ENCODE measurements around the gene NEFH.

Gene NEFH

DNA sequence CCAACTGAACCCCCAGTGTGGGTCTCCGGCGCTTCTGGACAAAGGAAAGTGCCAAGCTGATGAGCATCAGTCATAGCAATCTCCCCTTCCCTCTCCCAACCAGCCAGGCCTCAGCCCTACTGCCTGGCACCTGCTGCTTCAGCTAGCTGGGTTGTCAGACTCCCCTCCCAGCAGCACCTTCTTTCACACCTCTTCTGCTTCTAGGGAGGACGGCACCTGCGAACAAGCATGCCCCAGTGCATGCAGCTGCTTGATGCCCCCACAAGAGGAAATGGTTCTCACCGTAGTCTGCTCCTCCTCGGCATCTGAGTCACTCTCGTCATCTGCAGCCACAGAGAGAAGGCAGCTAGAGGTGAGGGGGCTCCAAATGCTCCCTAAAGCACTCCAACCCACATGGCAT, 48.1 kb downstream of the NEFH start:
- ATAC-seq, result no peak
- TF ChIP-seq GLIS3 (CRISPR knock-in tag; IDR thresholded peaks at IDR 0.05) (no peak), TOX (CRISPR knock-in tag; IDR thresholded peaks at IDR 0.05; ENCODE audit: borderline replicate concordance) (no peak), OSR1 (CRISPR knock-in tag; IDR thresholded peaks at IDR 0.05) (no peak), CSDC2 (CRISPR knock-in tag; IDR thresholded peaks at IDR 0.05) (no peak), ZFP30 (CRISPR knock-in tag; IDR thresholded peaks at IDR 0.05) (no peak), ZC3H10 (CRISPR knock-in tag; IDR thresholded peaks at IDR 0.05) (no peak), TCF4 (CRISPR knock-in tag; IDR thresholded peaks at IDR 0.05; ENCODE audit: borderline replicate concordance) (no peak), BACH2 (CRISPR knock-in tag; IDR thresholded peaks at IDR 0.05; ENCODE audit: borderline replicate concordance) (no peak), ESRRG (CRISPR knock-in tag; IDR thresholded peaks at IDR 0.05) (no peak), ZFP3 (CRISPR knock-in tag; IDR thresholded peaks at IDR 0.05) (no peak), PPARA (CRISPR knock-in tag; IDR thresholded peaks at IDR 0.05; ENCODE audit: borderline replicate concordance) (no peak), SNAI2 (CRISPR knock-in tag; IDR thresholded peaks at IDR 0.05) (no peak)
- TF ChIP-seq, protein P1, sequence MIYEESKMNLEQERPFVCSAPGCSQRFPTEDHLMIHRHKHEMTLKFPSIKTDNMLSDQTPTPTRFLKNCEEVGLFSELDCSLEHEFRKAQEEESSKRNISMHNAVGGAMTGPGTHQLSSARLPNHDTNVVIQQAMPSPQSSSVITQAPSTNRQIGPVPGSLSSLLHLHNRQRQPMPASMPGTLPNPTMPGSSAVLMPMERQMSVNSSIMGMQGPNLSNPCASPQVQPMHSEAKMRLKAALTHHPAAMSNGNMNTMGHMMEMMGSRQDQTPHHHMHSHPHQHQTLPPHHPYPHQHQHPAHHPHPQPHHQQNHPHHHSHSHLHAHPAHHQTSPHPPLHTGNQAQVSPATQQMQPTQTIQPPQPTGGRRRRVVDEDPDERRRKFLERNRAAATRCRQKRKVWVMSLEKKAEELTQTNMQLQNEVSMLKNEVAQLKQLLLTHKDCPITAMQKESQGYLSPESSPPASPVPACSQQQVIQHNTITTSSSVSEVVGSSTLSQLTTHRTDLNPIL (CRISPR knock-in tag; IDR thresholded peaks at IDR 0.05; ENCODE audit: low read depth), result no peak
- TF ChIP-seq, protein P2, sequence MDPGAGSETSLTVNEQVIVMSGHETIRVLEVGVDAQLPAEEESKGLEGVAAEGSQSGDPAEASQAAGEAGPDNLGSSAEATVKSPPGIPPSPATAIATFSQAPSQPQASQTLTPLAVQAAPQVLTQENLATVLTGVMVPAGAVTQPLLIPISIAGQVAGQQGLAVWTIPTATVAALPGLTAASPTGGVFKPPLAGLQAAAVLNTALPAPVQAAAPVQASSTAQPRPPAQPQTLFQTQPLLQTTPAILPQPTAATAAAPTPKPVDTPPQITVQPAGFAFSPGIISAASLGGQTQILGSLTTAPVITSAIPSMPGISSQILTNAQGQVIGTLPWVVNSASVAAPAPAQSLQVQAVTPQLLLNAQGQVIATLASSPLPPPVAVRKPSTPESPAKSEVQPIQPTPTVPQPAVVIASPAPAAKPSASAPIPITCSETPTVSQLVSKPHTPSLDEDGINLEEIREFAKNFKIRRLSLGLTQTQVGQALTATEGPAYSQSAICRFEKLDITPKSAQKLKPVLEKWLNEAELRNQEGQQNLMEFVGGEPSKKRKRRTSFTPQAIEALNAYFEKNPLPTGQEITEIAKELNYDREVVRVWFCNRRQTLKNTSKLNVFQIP (CRISPR knock-in tag; IDR thresholded peaks at IDR 0.05; ENCODE audit: borderline replicate concordance, low read depth), result no peak

DNA sequence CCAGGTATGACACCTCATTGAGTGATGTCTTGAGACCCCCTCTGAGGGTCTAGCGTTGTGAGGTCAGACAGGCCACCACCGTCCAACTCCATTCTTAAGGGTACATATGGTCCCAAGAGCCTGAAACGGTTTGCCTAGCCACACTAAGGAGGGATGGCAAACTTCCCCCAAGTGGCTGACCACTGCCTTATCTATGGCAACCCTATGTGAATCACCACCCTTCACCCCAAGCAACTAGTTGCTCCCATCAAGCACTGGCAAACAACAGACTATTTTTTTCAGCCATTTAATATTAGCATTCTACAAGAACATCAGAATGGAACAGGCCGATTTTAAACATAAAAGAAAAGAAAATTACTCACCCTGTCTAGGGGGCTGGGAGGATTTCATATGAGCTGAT, 50.7 kb downstream of the NEFH start:
- ATAC-seq, result no peak
- no peak for TF ChIP-seq ZNF8 (CRISPR knock-in tag; IDR thresholded peaks at IDR 0.05)
- TF ChIP-seq, protein P2 (CRISPR knock-in tag; IDR thresholded peaks at IDR 0.05; ENCODE audit: borderline replicate concordance, low read depth), result no peak
- TF ChIP-seq ZFP30 (CRISPR knock-in tag; IDR thresholded peaks at IDR 0.05), result no peak
- TF ChIP-seq ARNTL (CRISPR knock-in tag; IDR thresholded peaks at IDR 0.05; ENCODE audit: borderline replicate concordance, low read depth), result no peak
- TF ChIP-seq PPARA (CRISPR knock-in tag; IDR thresholded peaks at IDR 0.05; ENCODE audit: borderline replicate concordance), result no peak
- no peak for TF ChIP-seq TCF4 (CRISPR knock-in tag; IDR thresholded peaks at IDR 0.05; ENCODE audit: borderline replicate concordance)
- TF ChIP-seq, protein P3, sequence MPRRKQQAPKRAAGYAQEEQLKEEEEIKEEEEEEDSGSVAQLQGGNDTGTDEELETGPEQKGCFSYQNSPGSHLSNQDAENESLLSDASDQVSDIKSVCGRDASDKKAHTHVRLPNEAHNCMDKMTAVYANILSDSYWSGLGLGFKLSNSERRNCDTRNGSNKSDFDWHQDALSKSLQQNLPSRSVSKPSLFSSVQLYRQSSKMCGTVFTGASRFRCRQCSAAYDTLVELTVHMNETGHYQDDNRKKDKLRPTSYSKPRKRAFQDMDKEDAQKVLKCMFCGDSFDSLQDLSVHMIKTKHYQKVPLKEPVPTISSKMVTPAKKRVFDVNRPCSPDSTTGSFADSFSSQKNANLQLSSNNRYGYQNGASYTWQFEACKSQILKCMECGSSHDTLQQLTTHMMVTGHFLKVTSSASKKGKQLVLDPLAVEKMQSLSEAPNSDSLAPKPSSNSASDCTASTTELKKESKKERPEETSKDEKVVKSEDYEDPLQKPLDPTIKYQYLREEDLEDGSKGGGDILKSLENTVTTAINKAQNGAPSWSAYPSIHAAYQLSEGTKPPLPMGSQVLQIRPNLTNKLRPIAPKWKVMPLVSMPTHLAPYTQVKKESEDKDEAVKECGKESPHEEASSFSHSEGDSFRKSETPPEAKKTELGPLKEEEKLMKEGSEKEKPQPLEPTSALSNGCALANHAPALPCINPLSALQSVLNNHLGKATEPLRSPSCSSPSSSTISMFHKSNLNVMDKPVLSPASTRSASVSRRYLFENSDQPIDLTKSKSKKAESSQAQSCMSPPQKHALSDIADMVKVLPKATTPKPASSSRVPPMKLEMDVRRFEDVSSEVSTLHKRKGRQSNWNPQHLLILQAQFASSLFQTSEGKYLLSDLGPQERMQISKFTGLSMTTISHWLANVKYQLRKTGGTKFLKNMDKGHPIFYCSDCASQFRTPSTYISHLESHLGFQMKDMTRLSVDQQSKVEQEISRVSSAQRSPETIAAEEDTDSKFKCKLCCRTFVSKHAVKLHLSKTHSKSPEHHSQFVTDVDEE (CRISPR knock-in tag; IDR thresholded peaks at IDR 0.05), result no peak
- no peak for TF ChIP-seq ZNF70 (CRISPR knock-in tag; IDR thresholded peaks at IDR 0.05)
- no peak for TF ChIP-seq ESRRG (CRISPR knock-in tag; IDR thresholded peaks at IDR 0.05)

DNA sequence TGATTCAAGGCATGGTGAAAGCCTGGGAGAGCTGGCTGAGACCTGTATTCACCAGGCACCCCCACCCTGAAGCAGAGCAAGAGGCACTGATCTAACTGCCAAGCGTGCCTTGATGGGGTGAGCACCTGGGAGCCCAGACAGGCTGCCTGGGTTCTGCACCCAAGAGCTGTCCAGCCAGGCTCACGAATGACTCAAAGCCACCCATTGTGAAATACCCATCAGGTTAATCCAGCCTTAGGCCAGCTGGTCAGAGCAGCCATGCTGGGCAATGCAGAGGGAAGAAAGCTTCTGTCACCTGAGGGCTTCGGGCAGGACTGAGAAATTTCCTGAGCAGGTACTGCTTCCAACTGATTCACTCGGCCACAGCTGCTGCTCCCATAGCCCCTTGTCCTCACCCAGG, 51.4 kb downstream of the NEFH start:
- TF ChIP-seq TOX (CRISPR knock-in tag; IDR thresholded peaks at IDR 0.05; ENCODE audit: borderline replicate concordance) (no peak), PPARA (CRISPR knock-in tag; IDR thresholded peaks at IDR 0.05; ENCODE audit: borderline replicate concordance) (no peak), ZFP30 (CRISPR knock-in tag; IDR thresholded peaks at IDR 0.05) (no peak), ZNF565 (CRISPR knock-in tag; conservative IDR thresholded peaks at IDR 0.05; ENCODE audit: low read depth) (no peak), OSR1 (CRISPR knock-in tag; IDR thresholded peaks at IDR 0.05) (no peak), ARNTL (CRISPR knock-in tag; IDR thresholded peaks at IDR 0.05; ENCODE audit: borderline replicate concordance, low read depth) (no peak), RARB (CRISPR knock-in tag; IDR thresholded peaks at IDR 0.05) (no peak), GLIS3 (CRISPR knock-in tag; IDR thresholded peaks at IDR 0.05) (no peak), ZNF70 (CRISPR knock-in tag; IDR thresholded peaks at IDR 0.05) (no peak), TCF4 (CRISPR knock-in tag; IDR thresholded peaks at IDR 0.05; ENCODE audit: borderline replicate concordance) (no peak), ESRRG (CRISPR knock-in tag; IDR thresholded peaks at IDR 0.05) (no peak), SNAI2 (CRISPR knock-in tag; IDR thresholded peaks at IDR 0.05) (no peak), ZNF8 (CRISPR knock-in tag; IDR thresholded peaks at IDR 0.05) (no peak), CSDC2 (CRISPR knock-in tag; IDR thresholded peaks at IDR 0.05) (no peak), ZC3H10 (CRISPR knock-in tag; IDR thresholded peaks at IDR 0.05) (no peak)
- TF ChIP-seq, protein P3 (CRISPR knock-in tag; IDR thresholded peaks at IDR 0.05), result no peak
- TF ChIP-seq, protein P4, sequence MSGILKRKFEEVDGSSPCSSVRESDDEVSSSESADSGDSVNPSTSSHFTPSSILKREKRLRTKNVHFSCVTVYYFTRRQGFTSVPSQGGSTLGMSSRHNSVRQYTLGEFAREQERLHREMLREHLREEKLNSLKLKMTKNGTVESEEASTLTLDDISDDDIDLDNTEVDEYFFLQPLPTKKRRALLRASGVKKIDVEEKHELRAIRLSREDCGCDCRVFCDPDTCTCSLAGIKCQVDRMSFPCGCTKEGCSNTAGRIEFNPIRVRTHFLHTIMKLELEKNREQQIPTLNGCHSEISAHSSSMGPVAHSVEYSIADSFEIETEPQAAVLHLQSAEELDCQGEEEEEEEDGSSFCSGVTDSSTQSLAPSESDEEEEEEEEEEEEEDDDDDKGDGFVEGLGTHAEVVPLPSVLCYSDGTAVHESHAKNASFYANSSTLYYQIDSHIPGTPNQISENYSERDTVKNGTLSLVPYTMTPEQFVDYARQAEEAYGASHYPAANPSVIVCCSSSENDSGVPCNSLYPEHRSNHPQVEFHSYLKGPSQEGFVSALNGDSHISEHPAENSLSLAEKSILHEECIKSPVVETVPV (CRISPR knock-in tag; IDR thresholded peaks at IDR 0.05), result no peak
- TF ChIP-seq, protein P1 (CRISPR knock-in tag; IDR thresholded peaks at IDR 0.05; ENCODE audit: low read depth), result no peak

More for the DNA sequence above, 51.4 kb downstream of the NEFH start:
- ATAC-seq, result no peak

Data from SK-N-SH treated with all-trans-retinoic acid at 6 μM for 48 hours (cell line).